T-helper 17 cell (primary cell): ENCODE results near the gene TTLL7. TPM values are rescaled to one million over a fixed set of nuclear protein-coding genes. Genes with fewer than 3 reads are reported as not detected.

Source experiments
- ATAC-seq: fragments of 150-1000 bp; cut with Tn5 transposase; 2 replicates; pipeline ENCODE4 v1.10.0; 2021; ENCODE audit warnings: mild to moderate bottlenecking, moderate library complexity
- DNase-seq, 3 donors: peaks; one replicate each; pipeline versions ENCODE4 v3.0.0 to v3.0.0-alpha.2; 2020 to 2021
- H3K9me3 ChIP-seq: one replicate; pipeline ENCODE4 v1.7.0; 2013; ENCODE audit warnings: low read length, mild to moderate bottlenecking; ENCODE audit not compliant: control insufficient read depth, poor library complexity, severe bottlenecking
- H3K27ac Mint-ChIP-seq: one replicate; pipeline ENCODE4 v1.8.0; 2022; ENCODE audit warnings: mild to moderate bottlenecking, moderate library complexity, mixed read lengths
- H3K27me3 Mint-ChIP-seq: one replicate; pipeline ENCODE4 v1.8.0; 2022; ENCODE audit warnings: mixed read lengths
- H3K36me3 Mint-ChIP-seq: one replicate; pipeline ENCODE4 v1.8.0; 2022; ENCODE audit warnings: low read depth, mixed read lengths
- H3K4me1 Mint-ChIP-seq: one replicate; pipeline ENCODE4 v1.8.0; 2022; ENCODE audit warnings: mild to moderate bottlenecking, mixed read lengths
- H3K4me3 Mint-ChIP-seq: one replicate; pipeline ENCODE4 v1.8.0; 2022; ENCODE audit warnings: mild to moderate bottlenecking, moderate library complexity, mixed read lengths
- total RNA-seq, 4 donors: library from RNA in 2 of 4; stranded (reverse) in 2 of 4; gene quantifications; one replicate each; pipeline ENCODE4 v1.2.3 and lab custom pipeline; 2022 to 2026

Gene TTLL7
- total RNA-seq, 2 donors from 2014 or later = 0.60 to 1.5 TPM

GRCh38 chr1:83836543-83836942 lies 162.4 kb downstream of the TTLL7 start:
- Mint-ChIP-seq H3K27ac (no peak overlapping the region), H3K36me3 (no peaks in the 10 kb centered on the region), H3K27me3 (no peaks in the 10 kb centered on the region), H3K4me3 (no peak overlapping the region), H3K4me1 (no peaks in the 10 kb centered on the region)
- H3K9me3 ChIP-seq = no peaks in the 10 kb centered on the region
- DNase-seq (no peak), ATAC-seq (no peak)

- no peaks in the 10 kb centered on the region for H3K27me3 Mint-ChIP-seq
These were observed 164.2 kb downstream of the TTLL7 start for GRCh38 chr1:83834621-83835264.

GRCh38 chr1:83832194-83832593 lies 166.7 kb downstream of the TTLL7 start:
- H3K9me3 ChIP-seq = no peaks in the 10 kb centered on the region
- H3K27me3 Mint-ChIP-seq = no peaks in the 10 kb centered on the region
- H3K4me1 Mint-ChIP-seq = no peaks in the 10 kb centered on the region
- H3K4me3 Mint-ChIP-seq = no peak overlapping the region
- DNase-seq (no peak), ATAC-seq (no peak)
- H3K27ac Mint-ChIP-seq = no peak overlapping the region
- no peaks in the 10 kb centered on the region for H3K36me3 Mint-ChIP-seq

More at GRCh38 chr1:83834621-83835264, 164.2 kb downstream of the TTLL7 start:
- no peaks in the 10 kb centered on the region for H3K4me1 Mint-ChIP-seq
- DNase-seq (no peak), ATAC-seq (no peak)
- no peaks in the 10 kb centered on the region for H3K36me3 Mint-ChIP-seq
- H3K27ac Mint-ChIP-seq = no peak overlapping the region
- no peaks in the 10 kb centered on the region for H3K9me3 ChIP-seq
- no peak overlapping the region for H3K4me3 Mint-ChIP-seq

DNA sequence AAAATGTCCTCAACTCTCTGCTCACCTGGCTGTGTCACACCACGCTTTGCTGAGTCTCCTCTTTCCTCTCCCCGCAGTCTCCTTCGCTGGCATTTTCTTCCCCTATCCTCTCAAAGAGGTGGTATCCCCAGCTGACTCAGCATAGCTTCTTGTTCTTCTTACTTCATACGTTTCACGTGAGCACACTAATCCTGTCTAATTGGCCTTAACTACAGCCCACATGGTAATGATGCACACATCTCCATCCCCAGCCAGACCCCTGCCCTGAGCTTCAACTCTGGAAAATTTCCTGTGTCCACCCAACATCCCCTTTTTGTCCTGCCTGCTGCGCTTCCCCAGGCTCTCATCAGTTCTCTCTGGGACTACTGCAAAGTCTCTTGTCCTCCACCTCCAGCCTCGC lies 169.8 kb downstream of the TTLL7 start:
- Mint-ChIP-seq H3K36me3 (no peaks in the 10 kb centered on the region), H3K27me3 (no peaks in the 10 kb centered on the region), H3K4me1 (no peaks in the 10 kb centered on the region), H3K27ac (no peak overlapping the region), H3K4me3 (no peak overlapping the region)
- no peaks in the 10 kb centered on the region for H3K9me3 ChIP-seq
- DNase-seq = no peak
- ATAC-seq = no peak

GRCh38 chr1:83828456-83828855 lies 170.5 kb downstream of the TTLL7 start:
- H3K27me3 Mint-ChIP-seq = no peaks in the 10 kb centered on the region
- H3K4me1 Mint-ChIP-seq = no peaks in the 10 kb centered on the region
- H3K36me3 Mint-ChIP-seq = no peaks in the 10 kb centered on the region
- no peaks in the 10 kb centered on the region for H3K9me3 ChIP-seq
- ATAC-seq (no peak), DNase-seq (no peak)
- no peak overlapping the region for H3K27ac Mint-ChIP-seq
- no peak overlapping the region for H3K4me3 Mint-ChIP-seq

DNA sequence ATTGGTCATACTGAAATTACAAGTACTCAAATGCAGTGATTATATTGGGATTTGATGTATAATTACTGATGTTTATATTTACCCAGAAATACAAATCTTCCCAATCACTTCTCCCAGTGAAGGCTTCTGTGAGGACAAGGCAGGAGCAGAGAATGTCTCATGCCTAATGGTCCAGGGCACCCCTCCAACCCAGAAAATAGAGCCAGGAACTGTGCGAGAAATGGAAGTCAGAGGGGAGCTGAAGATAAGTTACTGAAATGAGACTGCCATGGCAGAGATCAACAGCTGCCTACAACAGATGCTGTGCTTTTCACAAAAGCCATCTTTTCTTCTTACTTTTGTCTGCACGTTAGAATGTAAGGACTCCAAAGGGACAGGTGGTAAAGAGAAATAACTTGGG lies 171.2 kb downstream of the TTLL7 start:
- Mint-ChIP-seq H3K4me3 (no peak overlapping the region), H3K4me1 (no peaks in the 10 kb centered on the region), H3K27me3 (no peaks in the 10 kb centered on the region), H3K27ac (no peak overlapping the region), H3K36me3 (no peaks in the 10 kb centered on the region)
- DNase-seq = no peak
- no peak for ATAC-seq
- H3K9me3 ChIP-seq = no peaks in the 10 kb centered on the region

- H3K36me3 Mint-ChIP-seq = no peaks in the 10 kb centered on the region
- no peak for DNase-seq
- H3K4me3 Mint-ChIP-seq = no peak overlapping the region
- no peak for ATAC-seq
- H3K27ac Mint-ChIP-seq = no peak overlapping the region
- no peaks in the 10 kb centered on the region for H3K9me3 ChIP-seq
- no peaks in the 10 kb centered on the region for H3K4me1 Mint-ChIP-seq
- H3K27me3 Mint-ChIP-seq = no peaks in the 10 kb centered on the region
These were observed 176.7 kb downstream of the TTLL7 start for GRCh38 chr1:83822208-83822607.

DNA sequence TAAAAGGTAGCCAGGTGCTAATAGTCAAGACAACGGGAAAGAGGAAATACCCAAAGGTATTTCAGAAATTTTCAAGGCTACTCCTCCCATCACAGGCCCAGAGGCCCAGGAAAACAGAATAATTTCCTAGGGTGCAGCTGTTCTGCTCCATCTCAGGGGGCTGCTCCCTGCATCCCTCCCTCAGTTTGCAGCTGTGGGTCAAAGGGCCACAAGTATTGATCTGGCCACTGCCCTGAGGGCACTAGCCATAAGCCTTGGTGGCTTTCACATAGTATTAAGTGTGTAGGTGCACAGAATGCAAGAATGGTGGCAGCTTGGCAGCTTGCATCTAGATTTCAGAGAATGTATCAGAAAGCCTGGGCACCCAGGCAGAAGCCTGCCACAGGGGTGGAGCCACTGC lies 179.5 kb downstream of the TTLL7 start:
- Mint-ChIP-seq H3K27ac (no peak overlapping the region), H3K27me3 (no peaks in the 10 kb centered on the region)

GRCh38 chr1:83818916-83819315 lies 180.0 kb downstream of the TTLL7 start:
- H3K9me3 ChIP-seq = no peaks in the 10 kb centered on the region
- H3K27me3 Mint-ChIP-seq = no peaks in the 10 kb centered on the region
- H3K4me3 Mint-ChIP-seq = no peak overlapping the region
- no peaks in the 10 kb centered on the region for H3K4me1 Mint-ChIP-seq
- H3K36me3 Mint-ChIP-seq = no peaks in the 10 kb centered on the region
- no peak for DNase-seq
- peak; percentile 25 for ATAC-seq
- H3K27ac Mint-ChIP-seq = no peak overlapping the region

More for the DNA sequence above, 179.5 kb downstream of the TTLL7 start:
- H3K36me3 Mint-ChIP-seq = no peaks in the 10 kb centered on the region
- no peak overlapping the region for H3K4me3 Mint-ChIP-seq
- no peaks in the 10 kb centered on the region for H3K4me1 Mint-ChIP-seq
- H3K9me3 ChIP-seq = no peaks in the 10 kb centered on the region
- DNase-seq (no peak), ATAC-seq (no peak)

DNA sequence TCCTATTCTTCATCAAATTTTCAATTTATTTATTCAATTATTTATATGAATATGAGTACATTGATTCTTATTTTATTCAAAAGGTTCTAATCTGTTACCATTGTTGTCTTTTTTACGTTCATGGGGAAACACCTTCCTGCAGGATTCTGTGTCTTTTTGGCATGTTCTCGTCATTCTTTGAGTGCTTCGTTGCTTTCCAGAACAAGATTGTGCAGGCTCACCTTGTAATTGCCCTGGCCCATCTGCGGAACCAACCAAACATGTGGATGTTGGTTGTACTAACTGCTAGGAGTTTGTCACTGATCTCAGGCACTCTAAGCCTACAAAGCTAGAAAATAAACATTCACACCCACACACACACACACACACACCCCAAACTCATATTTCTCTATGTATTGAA lies 182.1 kb downstream of the TTLL7 start:
- no peaks in the 10 kb centered on the region for H3K9me3 ChIP-seq
- no peaks in the 10 kb centered on the region for H3K36me3 Mint-ChIP-seq
- no peak overlapping the region for H3K4me3 Mint-ChIP-seq
- ATAC-seq (no peak), DNase-seq (no peak)
- no peaks in the 10 kb centered on the region for H3K27me3 Mint-ChIP-seq
- H3K4me1 Mint-ChIP-seq = no peaks in the 10 kb centered on the region
- H3K27ac Mint-ChIP-seq = no peak overlapping the region

- ATAC-seq (no peak), DNase-seq (no peak)
- no peak overlapping the region for H3K4me3 Mint-ChIP-seq
- no peaks in the 10 kb centered on the region for H3K9me3 ChIP-seq
- H3K27me3 Mint-ChIP-seq = no peaks in the 10 kb centered on the region
- H3K36me3 Mint-ChIP-seq = no peaks in the 10 kb centered on the region
- H3K4me1 Mint-ChIP-seq = no peaks in the 10 kb centered on the region
- H3K27ac Mint-ChIP-seq = no peak overlapping the region
These were observed 183.6 kb downstream of the TTLL7 start for GRCh38 chr1:83815330-83815729.

Other genes starting within 250 kb of the TTLL7 start
- gene PRKACB, start 145.1 kb upstream of the TTLL7 start, total RNA-seq = 10 to 100 TPM; 72.8 to 77.6 TPM